ENCODE results near the gene RNLS.

Gene RNLS

GRCh38 chr10:88551246-88551645 lies 31.9 kb downstream of the RNLS start:
- no peak for DNase-seq

DNA sequence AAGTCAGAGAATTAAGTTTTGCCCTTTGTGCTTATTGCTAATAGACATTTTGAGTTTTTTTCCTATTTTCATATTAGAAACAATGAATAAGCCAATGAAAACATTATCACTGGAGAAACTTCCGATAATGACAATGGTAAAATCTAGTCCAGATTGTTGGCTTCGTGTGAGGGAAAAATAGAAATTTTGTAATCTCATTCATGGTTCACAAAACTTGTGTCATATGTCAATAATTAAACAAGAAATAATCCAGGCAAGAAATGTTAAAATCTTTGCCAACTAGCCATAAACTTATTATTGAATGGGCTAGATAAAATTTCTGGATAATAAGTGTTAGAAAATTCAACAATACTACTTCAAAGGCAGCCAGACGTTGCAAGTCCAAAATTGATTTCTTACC lies 36.6 kb downstream of the RNLS start:
- DNase-seq: no peak

DNA sequence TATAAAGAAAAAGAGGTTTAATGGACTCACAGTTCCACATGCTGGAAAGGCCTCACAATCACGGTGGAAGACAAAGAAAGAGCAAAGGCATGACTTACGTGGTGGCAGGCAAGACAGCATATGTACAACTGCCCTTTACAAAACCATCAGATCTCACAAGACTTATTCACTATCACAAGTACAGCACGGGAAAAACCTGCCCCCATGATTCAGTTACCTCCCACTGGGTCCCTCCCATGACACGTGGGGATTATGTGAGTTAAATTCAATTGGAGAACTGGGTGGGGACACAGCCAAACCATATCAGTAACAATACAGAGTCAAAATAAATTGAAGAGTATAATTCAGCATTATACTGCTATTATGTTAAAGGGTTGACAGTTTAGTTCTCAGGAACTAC lies 37.8 kb downstream of the RNLS start:
- DNase-seq: no peak

- DNase-seq: no peak
Observed at GRCh38 chr10:88544140-88544870, 38.8 kb downstream of the RNLS start.

DNA sequence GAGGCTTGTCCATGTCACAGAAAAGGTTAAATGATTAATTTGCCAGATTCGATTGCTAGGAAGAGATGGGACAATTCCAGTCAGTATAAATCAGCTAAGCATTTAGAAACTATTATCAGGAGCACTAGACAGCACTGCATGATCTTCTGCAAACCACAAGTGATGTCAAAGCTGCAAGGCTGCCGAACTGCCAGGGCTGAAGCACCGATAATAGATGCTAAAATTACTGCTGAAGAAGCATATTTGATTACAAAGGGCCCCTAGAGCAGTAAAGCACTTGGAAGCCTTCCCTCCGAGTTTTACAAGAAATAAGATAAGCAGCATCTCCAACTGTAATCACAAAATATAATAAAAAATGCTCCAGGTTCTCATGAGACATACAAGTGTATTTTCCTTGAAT lies 40.6 kb downstream of the RNLS start:
- DNase-seq: no peak

GRCh38 chr10:88541116-88541626 lies 41.9 kb downstream of the RNLS start:
- no peak for DNase-seq

GRCh38 chr10:88540351-88540750 lies 42.8 kb downstream of the RNLS start:
- no peak for DNase-seq

DNA sequence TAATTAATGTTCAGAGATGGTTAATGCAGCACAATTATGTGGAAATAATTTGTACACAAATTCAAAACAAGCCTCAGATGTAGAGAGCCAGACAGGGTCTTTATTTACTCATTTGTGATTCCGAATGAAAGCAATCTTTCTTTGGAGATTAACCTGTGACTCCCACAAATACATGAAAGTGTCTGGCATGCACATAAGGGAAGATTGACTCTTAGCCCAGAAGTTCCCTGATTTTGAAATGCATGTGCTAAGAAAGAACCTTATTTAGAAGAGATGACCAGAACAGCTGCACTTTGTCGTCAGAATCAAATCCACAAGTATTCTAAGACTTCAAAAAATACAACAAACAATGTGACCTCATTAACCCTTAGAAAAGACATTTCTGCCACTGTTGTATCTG lies 45.1 kb downstream of the RNLS start:
- no peak for DNase-seq

GRCh38 chr10:88537322-88537721 lies 45.8 kb downstream of the RNLS start:
- DNase-seq: no peak

DNA sequence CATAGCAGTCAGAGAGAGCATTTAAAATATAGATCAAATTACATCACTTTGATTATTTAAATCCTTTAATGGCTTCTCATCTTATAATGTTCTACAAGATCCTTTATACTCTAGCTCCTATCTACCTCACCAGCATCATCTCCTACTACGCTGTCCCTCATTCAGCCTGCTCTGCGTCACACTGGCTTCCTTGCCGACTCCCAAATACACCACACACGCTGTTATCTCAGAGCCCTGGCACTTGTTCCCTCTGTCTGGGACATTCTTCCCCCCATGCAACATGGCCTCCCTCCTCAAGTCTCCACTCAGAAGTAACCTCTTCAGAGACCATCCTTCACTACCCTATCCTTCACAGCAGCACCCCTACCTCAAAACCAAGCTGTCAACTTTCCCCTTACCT lies 46.7 kb downstream of the RNLS start:
- DNase-seq: no peak

DNA sequence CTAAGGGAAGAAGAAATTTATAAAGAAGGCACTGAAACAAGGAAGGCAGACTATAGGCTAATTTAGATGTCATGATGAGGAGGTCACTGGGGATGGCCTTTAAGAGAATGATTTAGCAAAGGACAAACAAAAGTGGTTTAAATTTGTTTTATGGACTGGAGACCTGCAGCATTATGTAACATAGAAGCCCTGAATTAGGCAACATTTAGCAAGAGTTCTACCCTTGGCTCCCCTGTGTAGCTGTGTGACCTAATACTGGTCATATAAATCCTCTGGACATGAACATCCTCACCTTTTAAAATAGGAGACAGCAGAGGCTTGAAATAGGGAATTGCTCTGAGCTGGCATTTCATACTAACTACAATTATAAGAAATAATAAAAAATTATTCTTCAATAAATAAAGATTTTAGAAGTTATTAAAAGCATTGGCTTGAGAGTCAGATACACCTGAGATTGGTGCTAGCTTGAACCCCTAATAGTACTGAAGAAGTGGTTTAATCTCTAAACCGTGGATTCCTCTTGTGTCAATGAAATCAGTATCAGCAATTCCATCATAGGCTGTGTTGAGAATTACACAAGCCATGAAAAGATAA lies 48.9 kb downstream of the RNLS start:
- no peak for DNase-seq

- DNase-seq: no peak
Observed at GRCh38 chr10:88531392-88532052, 51.6 kb downstream of the RNLS start.

GRCh38 chr10:88530629-88531391 lies 52.3 kb downstream of the RNLS start:
- no peak for DNase-seq

DNA sequence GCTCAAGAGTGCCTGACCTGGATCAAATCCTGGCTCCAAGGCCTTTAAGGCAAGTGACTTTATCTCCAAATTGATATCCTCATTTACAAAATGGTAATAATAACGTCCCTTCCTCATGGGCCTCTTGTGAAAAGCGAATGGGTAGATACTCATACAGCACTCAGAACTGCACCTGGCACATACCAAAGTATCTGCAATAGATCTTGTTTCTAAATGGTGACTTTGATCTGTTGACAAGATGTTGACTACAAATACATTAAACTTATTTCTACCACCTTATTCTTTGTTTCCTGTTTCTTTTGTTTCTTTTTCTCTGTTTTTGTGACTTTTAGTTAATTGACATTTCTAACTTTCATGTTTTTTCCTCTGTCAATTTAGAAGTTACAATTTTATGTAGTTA lies 53.0 kb downstream of the RNLS start:
- no peak for DNase-seq

GRCh38 chr10:88528806-88529570 lies 54.1 kb downstream of the RNLS start:
- DNase-seq: no peak

GRCh38 chr10:88528201-88528600 lies 54.9 kb downstream of the RNLS start:
- DNase-seq: no peak

DNA sequence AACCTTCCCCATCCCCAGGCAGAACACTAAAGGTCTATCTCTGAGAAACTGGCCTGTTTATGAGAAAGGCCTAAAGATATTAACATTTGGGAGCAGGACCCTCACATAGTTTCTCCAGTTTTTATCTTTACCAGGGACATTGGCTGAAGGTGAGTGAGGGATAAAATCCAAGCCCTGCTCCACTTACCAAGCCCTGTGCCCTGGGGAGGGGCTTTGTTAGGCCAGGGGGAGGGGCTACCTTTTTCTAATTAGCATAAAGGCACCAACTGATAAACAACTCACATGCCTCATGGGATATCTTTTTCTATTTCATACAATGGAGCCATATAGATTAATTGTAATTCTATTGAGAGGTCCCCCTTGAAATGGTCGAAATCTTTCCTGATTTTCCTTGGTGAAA lies 55.9 kb downstream of the RNLS start:
- DNase-seq: no peak

GRCh38 chr10:88526501-88527105 lies 56.5 kb downstream of the RNLS start:
- DNase-seq: no peak

DNA sequence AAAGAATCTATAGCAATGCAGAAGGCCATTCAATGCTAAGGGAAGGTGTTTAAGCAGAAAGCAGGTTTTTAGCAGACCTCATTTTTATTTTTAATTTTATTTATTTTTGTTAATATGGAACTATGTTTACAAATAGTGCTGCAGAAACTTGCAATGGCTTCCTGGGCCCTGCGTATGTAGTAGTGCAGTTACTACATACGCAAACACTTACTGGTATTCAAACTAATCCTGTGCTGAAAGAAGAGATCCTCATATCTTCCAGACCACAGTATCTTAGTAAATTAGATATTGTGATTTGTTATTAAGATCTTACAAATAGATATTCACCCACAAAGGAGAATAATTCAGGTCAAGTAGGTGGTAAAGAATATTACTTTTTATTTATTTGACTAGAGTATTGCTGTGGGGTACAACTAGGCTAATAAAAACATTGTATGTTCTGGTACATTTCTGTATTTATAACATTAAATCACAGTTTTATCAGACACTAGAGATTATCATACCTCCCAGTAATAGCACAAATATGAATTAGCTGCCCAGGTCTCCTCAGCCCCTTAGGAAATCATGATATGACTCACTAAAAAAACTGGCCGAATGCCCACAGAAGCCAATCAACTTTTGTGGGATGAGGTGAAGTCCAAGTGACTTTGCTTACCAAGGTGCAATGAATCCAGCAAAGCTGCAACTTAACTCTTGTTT lies 57.6 kb downstream of the RNLS start:
- no peak for DNase-seq

GRCh38 chr10:88523739-88524400 lies 59.2 kb downstream of the RNLS start:
- DNase-seq: no peak

DNA sequence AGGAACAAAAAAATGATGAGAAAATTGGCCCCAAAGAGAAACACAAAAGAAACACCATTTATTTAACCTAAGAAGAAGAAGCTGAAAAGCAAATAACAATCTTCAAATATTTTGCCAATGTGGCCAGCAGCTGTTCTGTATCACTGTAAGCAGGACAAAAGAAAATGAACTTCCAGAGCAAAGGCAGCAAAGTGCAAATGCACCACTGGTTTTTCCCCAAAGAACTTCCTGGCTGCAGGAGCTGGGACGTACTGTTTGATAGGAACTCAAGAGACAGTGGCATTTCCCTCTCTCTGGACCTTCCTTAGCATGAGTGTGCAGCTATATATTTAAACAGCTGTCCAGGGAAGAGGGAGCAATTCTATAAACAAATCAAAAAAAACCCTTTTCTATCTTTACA lies 60.4 kb downstream of the RNLS start:
- no peak for DNase-seq
